ENCODE results near the gene RGMA.

DNA sequence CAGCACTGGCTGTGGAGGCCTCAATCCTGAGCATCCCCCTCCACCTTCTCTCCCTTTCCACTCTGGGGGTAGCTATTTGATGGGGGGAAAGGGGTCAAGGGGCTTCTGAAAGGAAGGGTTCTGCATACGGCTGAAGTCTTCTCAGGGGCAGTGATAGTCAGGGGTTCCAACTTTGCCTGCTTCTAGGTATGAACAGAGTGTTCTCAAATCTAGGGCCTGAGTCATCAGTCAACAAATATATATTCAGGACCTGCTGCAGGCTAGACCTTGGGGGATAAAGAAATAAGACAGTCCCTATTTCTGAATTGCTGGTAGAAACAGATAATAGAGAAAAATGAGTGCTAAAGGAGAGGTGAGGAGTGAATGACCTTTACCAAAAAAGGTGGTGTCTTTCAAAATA lies 12.8 kb downstream of the RGMA start:
- TF ChIP-seq, protein P1, sequence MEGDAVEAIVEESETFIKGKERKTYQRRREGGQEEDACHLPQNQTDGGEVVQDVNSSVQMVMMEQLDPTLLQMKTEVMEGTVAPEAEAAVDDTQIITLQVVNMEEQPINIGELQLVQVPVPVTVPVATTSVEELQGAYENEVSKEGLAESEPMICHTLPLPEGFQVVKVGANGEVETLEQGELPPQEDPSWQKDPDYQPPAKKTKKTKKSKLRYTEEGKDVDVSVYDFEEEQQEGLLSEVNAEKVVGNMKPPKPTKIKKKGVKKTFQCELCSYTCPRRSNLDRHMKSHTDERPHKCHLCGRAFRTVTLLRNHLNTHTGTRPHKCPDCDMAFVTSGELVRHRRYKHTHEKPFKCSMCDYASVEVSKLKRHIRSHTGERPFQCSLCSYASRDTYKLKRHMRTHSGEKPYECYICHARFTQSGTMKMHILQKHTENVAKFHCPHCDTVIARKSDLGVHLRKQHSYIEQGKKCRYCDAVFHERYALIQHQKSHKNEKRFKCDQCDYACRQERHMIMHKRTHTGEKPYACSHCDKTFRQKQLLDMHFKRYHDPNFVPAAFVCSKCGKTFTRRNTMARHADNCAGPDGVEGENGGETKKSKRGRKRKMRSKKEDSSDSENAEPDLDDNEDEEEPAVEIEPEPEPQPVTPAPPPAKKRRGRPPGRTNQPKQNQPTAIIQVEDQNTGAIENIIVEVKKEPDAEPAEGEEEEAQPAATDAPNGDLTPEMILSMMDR (IDR thresholded peaks at IDR 0.05) = no peak
- TF ChIP-seq ZFX (IDR thresholded peaks at IDR 0.05; ENCODE audit: borderline replicate concordance) = no peak
